Stimulated activated CD8-positive, alpha-beta memory T cell treated with anti-CD3 and anti-CD28 coated beads, Interleukin-15, amount 100 ng/mL, for 4 hours (primary cell): ENCODE measurements around the gene APOD.
"Not testable (repeated sequence)": the region's sequence is repeated elsewhere in the genome, so short reads cannot be mapped to it uniquely, and the experiment has no call there.

Source experiments
- DNase-seq, 2 donors: peaks; one replicate each; pipeline ENCODE4 v3.0.0-alpha.2; 2020; ENCODE audit warnings: low read depth in 2 of 2

APOD gene

DNA sequence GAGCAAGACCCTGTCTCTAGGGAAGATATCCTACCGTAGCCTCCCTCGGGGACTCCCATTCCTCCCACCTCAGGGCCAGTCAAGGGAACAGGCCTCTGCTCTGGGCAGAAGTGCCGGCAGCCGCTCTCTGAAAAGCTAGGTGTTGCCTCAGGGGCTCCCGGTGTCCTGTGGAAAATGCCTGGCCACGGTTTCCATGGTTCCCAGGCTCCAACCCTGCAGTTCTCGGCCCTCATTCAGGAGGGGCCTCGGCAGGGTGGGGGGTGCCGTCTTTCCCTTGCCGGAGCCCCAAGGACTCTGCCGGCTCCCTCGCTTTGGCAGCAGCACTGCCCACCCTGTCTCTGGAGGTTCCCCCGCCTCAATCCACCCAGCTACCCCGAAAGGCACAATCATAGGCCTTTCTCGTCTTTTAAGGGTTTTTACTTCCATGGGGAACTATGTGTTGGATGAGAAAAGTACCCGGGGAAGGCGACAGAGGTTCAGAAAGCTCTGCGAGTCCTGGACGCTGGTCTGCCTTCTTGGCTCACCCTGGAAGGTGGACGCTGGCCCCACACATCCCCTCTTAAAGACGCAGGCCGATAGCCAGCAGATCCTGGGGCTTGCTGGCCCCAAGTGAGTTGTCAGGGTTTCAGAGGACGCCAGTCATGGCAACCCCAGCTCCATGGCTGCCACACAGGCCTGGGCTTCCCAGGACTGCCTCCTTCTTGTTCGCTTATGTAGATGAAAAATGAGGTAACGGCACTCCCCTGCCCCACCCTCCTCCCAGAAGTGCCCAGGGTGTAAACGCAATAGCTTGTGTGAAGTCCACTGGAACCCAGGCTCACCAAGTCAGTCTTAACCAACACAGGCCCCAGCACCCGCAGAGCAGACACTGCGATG, 34.3 kb upstream of the APOD start:
- DNase-seq: not testable (repeated sequence)

DNA sequence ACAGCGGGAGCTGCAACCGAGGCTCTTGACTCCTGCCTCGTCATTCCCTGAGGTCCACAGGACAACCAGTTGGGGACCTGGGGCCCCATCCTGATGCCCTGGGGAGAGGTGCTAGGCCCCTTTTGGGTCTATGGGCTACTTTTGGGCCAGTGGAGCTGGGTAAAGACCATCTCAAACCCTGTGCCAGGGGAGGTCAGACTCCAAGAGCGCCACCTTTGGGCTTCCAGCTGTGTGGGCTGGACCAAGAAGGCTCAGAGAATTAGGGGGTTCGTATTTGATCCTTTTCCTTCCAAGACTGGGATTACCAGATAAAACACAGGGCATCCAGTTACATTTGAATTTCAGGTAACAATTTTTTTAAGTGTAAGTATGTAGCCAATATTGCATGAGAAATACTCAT, 33.4 kb upstream of the APOD start:
- not testable (repeated sequence) for DNase-seq

DNA sequence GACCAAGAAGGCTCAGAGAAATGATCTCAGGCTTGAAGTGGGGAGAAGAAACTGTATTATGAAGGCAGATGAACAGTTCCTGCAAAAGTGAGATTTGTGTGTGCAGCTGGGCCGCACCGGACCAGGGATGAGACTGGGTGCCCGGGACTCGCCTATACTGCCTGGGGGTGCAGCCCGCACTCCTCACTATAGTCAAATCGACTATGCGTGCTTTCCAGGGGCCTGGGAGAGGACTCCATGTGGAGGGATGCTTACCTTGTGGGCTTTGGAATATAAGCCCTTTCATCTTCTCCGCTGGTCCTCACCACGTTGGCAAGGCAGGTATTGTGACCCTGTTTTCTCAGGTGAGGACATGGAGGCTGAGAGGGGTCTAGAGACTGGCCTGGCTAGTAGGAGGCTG, 32.9 kb upstream of the APOD start:
- no peak for DNase-seq

DNA sequence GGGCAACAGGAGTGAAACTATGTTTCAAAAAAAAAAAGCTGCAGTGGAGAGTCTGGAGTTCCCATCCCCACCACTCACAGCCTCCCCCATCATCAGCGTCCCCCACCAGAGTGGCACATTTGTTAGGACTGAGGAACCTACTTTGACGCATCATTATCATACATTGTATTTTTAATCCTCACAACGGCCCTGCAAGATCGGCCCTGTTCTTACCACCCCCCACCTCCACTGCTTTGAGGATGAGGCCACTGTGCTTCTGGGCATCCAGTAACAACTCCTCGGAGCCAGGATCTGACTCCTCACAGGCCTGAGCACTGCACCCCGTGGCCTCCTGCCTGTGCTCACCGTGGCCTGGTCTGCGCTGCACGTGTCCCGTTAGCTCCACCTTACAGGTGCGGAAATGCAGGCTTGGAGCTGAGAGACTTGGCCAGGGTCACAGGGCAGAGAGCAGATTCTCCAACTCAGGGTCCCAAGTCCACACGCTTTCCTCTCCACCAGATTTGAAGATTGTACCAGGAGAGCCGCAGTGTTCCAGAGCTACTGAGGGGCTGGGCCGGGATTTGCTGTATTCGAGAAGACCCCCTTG, 32.3 kb upstream of the APOD start:
- DNase-seq: not testable (repeated sequence)

DNA sequence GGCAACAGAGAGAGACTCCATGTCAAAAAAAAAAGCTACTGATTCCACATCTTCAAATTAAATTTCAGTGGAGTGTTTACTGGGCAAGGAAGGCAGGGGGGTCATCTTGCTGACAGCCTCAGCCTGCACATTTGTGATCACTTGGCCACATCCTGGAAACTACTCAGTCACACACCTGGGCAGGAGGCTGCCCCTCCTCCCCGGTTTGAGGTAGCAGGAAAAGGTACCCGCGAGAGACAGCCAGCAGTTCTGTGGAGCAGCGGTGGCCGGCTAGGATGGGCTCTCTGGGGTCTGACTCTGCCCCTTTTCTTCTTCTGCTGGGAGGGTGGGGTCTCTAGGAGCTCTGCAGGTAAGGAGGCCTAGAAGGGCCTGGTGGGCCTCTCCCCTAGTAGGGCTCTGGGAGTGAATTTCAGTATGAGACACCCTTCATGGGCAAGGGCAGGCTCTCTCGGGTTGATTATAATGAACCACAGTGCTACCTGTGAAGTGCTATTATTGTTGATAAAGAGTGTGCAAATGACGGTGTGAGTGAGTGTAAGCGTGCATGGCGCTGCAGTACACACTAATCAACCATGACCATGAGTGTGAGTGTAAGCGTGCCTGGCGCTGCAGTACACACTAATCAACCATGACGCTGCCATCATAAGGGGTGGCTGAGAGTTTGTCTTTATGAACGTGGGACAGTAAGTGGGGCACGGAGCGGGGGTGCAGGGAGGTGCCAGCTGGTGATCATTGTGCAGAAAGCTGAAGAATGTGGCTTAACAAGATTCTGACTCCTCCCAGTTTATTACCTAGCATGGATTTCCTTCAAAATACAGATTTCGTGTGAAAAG, 31.1 kb upstream of the APOD start:
- not testable (repeated sequence) for DNase-seq

DNA sequence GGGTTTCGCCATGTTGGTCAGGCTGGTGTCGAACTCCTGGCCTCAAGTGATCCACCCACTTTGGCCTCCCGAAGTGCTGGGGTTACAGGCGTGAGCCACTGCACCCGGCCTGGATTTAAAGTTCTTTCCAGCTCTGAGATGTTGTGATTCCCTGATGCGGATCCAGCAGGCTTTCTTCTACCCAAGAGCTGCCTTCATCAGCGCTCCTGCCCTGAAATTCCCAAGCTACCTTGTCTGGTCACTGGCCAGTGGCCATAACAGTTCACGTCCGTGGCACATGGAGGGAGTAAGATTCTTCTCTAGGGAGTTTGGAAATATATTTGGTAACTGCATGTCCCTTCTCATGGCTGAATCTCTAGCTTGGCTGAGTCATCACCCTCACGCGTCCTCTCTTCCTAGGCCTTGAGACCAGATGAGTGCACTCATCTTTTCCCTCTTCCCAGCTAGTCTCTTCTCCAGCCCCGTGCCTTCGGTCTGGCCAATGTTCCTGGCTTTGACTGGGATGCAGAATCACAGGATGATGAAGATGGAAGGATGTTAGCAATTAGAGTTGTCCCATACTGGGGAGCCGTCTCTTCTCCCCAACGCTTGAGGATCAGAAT, 29.8 kb upstream of the APOD start:
- no peak for DNase-seq

DNA sequence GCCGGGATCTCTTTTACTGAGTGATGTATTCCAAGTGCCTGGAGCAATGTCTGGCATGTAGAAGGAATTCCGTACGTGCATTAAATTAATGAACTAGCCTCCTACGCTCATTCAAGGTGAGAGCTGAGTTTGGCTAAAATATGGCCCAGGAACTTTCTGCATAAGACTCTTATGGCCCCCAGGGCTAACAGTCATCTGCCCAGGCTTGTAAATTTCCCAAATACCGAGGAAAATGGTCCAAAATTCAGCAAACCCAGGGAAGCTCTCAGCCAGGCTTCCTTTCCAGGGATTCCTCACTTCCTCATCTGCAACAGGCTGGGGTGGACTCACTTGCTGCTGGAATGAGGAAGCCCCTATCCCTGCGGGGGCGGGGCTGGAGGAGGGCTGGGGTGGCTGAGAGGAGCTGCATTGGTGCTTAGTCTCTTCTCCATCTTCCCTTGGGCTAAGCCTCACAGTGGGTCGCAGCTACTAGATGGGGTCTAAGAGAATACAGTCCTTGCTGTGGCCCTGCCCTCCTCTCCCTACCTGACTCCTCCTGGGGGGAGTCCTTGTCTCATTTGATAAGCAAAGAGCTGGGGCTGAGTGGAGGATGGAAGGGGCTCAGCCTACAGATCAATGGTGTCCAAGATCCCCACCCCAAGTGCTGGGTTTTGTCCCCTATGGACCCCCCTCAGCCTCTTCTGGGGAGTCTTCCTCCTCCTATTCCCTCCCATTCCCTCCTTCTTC, 28.5 kb upstream of the APOD start:
- no peak for DNase-seq

DNA sequence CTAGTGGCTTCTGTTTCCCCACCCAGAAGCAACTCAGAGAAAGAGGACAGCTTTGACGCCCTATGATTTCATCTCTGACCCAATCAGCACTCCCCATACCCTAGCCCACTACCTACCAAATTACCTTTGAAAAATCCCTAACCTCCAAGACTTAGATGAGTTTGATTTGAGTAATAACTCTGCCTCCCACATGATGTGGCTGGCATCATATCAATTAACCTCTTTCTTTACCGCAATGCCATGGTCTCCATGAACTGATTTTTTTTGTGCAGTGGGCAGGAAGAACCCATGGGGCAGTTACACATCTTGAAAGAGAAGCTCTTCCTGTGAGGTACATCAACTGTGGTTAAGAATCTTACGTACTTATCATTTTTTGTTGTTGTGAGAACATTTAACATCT, 25.5 kb upstream of the APOD start:
- no peak for DNase-seq

DNA sequence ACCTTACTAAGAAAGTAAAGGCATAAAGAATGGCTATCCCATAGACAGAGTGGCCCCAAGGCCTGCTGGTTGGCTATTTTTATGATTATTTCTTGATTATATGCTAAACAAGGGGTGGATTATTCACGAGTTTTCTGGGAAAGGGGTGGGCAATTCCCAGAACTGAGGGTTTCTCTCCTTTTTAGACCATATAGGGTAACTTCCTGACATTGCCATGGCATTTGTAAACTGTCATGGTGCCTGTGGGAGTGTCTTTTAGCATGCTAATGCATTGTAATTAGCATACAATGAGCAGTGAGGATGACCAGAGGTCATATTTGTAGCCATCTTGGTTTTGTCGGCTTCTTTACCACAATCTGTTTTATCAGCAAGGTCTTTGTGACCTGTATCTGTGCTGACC, 18.0 kb upstream of the APOD start:
- not testable (repeated sequence) for DNase-seq

DNA sequence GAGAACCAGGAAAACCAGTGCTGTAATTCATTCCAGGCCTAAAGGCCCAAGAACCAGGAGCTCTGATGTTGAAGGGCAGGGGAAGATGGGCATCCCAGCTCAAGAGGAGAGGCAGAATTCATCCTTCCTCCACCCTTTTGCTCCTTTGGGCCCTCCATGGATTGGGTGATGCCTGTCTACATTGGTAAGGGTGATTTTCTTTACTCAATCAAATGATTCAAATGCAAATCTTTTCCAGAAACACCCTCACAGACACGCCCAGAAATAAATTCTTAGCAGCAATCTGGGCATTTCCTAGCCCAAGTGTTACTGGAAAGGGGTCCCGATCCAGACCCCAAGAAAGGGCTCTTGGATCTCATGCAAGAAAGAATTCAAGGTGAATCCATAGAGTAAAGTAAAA, 17.6 kb upstream of the APOD start:
- DNase-seq: no peak

DNA sequence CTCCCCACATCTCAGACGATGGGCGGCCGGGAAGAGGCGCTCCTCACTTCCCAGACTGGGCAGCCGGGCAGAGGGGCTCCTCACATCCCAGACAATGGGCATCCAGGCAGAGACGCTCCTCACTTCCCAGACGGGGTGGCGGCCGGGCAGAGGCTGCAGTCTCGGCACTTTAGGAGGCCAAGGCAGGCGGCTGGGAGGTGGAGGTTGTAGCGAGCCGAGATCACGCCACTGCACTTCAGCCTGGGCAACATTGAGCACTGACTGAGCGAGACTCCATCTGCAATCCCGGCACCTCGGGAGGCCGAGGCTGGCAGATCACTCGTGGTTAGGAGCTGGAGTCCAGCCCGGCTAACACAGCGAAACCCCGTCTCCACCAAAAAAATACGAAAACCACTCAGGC, 16.2 kb upstream of the APOD start:
- DNase-seq: not testable (repeated sequence)

DNA sequence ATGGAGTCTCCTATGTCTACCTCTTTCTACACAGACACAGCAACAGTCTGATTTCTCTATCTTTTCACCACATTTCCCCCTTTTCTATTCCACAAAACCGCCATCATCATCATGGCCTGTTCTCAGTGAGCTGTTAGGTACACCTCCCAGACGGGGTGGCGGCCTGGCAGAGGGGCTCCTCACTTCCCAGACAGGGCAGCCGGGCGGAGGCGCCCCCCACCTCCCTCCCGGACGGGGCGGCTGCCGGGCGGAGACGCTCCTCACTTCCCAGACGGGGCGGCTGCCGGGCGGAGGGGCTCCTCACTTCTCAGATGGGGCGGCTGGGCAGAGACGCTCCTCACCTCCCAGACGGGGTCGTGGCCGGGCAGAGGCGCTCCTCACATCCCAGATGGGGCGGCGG, 15.8 kb upstream of the APOD start:
- DNase-seq: not testable (repeated sequence)

DNA sequence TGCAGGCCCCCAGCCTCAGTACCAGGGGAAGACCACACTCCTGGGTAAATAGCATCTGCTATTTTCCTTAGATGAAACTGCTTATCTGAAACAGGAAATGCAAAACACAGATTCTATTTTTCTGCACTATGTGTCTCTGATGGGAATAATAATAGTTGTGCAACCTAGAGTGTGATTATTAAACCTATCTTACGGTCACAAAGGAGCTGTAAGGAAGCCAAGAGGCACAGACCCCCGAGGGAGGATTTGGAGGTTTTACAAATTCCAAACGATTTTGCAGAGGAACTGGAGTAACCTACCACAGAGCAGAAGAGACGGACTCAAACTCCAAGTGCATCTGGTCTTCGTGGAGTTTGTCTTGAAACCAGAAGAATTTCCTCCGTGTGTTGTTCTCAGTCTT, 14.1 kb upstream of the APOD start:
- no peak for DNase-seq

DNA sequence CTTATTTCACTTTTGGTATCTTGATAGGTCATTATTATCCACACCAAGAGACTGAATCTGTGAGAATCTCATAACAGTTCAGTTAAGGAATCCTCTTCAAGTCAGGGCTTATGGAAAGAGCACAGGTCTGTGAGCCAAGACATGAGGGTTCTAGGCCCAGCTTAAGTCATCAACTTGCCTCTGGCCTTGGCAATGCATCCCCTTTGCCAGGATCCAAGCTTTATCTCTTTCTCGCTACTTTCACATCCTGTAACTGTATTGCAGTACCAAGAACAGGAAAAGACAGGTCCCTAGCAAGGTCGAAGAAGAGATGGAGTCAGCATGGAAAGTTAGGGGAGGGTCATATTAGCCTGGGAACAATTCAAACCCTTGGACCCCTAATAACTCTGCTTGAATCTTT, 13.5 kb upstream of the APOD start:
- DNase-seq: no peak

DNA sequence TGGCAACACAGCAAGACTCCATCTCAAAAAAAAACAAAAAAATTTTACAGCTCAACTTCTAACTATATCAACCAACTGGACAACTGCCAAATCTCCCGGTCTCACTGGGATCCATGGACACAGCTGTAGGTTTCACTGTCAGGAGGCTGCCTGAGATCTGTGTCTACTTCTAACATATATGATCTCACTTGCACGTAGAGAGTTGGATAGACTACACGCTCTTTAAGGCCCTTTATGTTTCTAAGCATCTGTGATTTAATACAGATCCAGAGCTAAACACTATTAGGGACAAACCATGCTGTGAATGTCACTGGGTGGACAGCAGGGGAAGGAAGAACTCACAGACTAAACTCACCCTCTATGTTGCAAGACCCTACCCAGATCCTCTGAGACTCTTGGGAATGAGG, 13.0 kb upstream of the APOD start:
- no peak for DNase-seq

DNA sequence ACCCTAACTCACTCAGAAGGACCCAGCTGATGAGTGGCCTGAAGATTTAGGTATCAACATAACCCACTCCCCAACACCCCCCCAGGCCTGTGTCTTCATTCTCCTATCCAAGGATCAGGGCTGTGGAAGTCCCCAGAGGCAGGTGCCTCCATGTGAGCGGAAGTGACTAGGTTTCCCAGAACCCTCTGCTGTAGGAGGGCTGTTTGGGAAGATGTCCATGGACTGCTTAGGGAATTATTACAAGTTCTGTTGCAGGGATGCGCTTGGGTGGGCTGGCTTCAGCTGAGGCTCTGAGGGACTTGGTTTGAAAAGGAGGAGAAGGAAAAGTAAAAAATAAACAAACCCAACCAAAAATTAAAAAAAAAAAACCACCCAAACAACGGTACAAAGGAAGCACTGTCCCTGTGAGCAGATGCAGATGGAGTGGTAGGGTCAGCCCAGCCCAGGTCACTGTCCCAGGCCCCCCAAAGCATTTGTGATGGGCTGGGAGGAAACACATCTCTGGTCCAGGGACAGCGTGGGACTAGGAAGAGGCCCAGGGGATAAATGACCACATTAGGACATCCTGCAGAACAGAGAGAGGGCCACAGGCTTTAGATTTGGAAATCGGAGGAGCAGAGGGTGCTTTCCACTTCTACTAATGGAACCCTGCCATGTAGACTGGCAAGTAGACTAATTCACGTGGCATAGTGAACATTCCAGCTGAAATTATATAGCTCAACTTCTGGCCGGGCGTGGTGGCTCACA, 12.2 kb upstream of the APOD start:
- DNase-seq: no peak

DNA sequence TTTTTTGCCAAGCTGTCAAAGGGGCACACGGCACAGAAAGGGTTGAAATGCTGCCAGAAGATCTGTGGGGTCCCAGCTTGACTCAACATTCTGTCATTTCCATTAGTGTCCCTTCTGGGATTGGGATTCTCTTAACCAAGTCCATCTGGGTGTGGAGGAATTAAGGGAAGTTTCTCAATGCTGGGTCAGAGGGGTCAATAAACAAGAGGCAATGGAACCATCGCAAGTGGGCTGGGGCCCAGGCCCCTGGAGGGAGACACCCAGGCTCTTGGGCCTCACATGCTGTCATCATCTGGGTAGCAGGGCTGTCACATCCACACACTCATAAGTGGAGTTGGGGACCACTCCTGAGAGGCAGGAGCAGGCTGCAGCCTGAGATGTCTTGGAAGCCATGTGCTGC, 8.1 kb upstream of the APOD start:
- DNase-seq: no peak

DNA sequence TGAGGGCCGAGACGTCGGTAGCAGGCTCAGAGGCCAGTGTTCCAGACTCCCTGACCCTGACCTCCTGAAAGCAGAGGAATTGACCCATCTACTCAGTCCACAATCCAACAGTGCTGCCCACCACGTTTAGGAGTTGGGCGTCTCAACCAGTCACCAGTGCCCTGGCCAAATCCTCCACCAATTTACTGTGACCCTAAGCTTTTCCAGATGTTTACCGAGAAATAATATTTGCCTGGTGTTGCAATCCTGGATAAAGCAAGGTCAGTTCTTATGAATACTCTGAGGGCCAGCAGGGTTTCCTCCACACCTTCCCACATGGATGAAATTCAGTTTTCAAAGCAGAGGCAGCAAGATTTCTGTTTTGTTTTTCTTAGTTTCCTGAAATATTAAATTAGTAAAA, 7.5 kb upstream of the APOD start:
- no peak for DNase-seq

DNA sequence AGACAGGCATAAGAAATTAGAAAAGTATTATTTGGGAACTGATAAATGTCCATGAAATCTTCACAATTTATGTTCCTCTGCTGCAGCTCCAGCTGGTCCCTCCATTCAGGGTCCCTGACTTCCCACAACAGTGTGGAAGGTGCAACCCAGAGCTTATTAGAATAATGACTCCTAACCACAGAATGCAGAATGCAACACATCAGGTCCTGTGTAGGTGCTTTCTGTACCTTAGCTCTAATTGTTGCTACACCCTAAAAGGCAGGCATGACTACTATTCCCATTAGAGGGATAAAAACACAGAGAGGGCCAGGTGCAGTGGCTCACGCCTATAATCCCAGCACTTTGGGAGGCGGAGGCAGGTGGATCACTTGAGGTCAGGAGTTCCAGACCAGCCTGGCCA, 6.6 kb upstream of the APOD start:
- not testable (repeated sequence) for DNase-seq

DNA sequence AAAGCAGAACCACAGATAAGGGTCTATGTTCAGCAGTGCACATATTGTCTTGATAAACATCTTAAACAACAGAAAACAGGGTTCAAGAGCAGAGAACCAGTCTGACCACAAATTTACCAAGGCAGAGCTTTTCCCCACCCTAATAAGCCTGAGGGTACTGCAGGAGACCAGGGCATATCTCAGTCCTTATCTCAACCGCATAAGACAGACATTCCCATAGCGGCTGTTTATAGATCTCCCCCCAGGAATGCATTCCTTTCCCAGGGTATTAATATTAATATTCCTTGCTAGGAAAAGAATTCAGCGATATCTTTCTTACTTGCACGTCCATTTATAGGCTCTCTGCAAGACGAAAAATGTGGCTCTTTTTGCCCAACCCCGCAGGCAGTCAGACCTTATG, 6.1 kb upstream of the APOD start:
- not testable (repeated sequence) for DNase-seq

DNA sequence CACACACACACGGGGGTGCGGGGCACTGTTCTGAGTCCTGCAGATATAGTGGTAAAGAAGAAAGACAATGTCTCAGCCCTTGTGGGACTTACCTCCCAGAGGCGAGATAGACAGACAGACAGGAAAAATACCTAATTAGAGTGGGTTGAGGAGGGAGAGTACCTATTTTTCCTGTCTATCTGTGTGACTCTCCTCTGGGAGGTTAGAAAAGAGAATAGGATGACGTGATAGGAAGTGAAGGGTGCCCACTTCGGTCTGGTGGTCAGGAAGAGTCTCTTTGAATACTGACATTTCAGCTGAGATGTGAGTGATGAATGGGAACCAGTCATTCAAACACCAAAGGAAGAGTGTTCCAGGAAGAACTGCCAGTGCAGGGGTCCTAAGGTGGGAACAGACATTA, 4.1 kb upstream of the APOD start:
- DNase-seq: no peak
